GM19025 (cell line): ENCODE measurements around the gene MCHR1.

ENCODE experiments used
- ATAC-seq: cut with Tn5 transposase; IDR thresholded peaks from one replicate; pipeline ENCODE4 v1.9.1; 2021; ENCODE audit warnings: mild to moderate bottlenecking, low read depth, moderate library complexity; ENCODE audit not compliant: unreplicated experiment

Gene MCHR1

GRCh38 chr22:40679249-40679963 lies at the start of gene MCHR1:
Gene MCHR1, plus strand, starts transcription at chr22:40679484. Its CDS starts 169 bp downstream, at chr22:40679653.
- ATAC-seq: no peak

GRCh38 chr22:40631925-40632324 lies 47.4 kb upstream of the MCHR1 start:
- no peak for ATAC-seq

DNA sequence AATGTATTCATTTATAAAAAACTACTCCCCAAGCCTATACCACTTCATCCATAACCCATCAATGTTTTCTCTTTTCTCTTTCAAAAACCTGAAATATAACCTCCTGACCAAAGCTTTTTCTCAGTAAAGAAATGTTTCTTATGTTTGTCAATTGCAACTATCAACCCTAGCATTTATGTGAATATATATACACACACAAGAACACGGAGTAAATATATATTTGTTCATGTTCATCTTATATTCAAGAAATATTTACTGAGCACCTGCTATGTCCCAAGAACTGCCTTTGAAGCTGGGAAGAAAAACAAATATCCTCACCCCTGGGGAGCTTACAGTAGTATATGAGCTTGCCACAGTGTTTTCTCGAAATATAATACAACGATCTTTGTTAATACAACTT lies 46.2 kb upstream of the MCHR1 start:
- no peak for ATAC-seq

DNA sequence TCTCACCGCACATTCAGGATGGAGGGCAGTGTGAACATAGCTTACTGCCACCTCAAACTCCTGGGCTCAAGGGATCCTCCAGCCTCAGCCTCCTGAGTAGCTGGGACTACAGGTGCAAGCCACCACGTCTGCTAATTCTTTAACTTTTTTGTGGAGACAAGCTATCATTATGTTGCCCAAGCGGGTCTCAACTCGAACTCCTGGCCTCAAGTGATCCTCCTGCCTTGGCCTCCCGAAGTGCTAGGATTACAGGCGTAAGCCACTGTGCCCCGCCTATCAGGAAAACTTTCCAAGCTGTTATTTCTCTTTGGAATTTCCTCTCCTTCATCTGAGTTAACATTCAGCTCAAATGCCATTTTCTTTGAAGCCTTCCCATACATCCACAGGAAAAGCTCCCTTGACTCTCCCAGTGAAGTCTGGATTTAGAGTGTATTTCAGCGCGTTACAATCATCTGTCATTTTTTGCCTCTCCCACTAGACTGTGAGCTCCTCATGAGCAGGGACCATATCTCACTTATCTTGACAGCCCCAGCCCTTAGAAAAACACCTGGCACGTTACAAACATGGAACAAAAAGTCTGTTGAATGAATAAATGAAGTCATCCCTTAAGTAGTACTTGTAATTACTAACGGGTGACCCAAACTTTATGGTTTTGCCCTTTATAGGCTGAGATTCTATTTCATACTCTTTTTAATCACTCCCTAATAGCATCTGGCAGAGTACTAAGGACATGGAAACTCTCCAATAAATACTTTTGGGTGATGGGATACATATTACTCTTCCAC lies 45.0 kb upstream of the MCHR1 start:
- ATAC-seq: no peak

DNA sequence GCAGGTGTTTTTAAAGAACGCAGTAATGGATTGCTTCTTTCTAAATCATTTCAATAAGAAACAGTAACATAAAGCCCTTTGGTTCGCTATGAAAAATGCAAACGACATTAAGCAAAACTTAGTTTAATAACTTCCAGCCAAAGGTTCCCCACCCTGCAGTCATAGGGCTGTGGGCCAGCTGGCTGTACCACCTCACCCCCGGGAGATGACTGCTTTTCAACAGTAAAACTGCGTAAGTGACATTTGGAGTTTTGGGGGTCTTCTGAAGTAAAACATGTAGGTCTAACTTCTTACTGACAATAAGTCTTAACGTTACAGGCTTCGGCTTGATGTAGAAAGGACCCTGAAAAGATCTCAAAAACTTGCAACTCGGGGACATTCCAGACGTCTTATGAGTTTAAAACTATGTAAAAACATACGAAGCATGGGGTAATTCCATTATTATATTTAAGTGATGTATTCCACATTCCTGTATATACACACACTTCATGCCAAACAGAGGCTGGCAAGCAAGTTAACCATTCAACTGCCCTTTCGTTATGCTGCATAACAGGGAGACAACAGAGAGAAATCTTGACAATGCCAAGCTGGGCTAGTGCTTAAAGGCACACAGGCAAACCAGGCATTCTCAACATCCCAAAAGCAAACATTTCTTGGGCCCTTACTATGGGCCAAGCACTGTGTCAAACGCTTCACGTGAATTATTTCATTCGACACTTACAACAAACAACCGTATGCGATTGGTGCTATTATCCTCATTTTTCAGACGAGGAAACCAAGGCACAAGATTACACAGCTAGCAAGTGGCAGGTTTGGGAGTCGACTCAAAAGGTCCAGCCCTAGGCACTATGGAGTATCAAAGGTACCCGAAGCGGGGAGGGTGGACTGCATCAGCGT lies 44.0 kb upstream of the MCHR1 start:
- ATAC-seq: no peak

DNA sequence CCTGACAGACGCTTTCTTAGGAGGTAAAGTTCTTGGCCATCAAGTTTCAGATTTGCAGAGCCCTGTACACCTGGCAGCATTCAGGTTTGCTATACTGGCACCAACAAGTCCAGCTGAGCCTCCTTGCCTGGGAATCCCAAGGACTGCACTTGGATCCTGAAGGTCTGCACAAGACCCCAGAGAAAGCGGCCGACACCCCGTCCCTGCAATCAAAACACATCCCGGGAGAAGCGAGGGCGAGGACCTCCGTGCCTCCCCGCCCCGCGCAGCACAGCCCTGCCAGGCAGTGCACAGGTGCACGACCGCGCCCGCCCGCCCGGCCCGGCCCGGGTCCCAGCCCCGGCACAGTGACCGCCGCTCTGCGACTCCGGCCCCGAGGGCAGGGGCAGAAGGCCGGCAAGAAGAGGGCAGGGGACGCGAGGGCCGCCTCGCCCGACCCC lies 43.3 kb upstream of the MCHR1 start:
- peak; percentile 10 for ATAC-seq

DNA sequence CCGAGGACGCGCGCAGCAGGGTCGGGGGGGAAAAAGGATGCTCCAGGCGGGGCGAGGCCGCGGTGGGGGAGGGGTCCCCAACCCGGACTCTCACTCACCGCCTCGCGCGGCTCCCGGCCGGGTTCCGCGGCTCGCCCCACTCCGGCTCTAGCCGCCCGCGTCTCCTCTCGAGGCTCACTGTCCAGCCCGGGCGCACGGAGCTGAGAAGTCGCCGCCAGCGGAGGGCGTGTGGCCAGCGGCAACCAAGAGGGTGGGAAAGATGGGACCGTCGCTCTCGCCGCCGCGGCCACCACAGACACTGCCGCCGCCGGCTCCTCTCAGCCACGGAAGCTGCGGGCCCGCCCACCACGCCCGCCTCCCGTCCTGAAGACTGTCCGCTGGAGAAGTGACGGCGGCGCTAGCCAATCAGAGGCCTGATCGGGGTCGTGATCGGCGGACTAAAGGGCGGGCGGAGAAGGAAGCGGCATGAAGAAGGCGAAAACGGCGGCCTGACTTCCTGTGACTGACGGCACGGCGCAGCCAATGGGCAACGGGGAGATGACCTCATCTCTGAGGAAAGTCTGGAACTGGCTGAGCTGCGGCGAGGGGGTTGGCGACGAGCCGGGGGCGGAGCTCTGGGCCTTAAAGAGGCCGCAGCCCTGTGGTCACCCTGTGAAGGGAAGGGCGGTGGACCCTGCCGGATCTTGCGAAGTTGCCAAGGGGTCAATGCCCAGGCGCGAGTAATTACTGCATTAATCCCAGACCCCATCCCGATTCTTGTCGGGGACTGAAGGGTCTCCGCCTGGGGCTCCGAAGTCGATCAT lies 42.7 kb upstream of the MCHR1 start, which contains the start of gene MRTFA:
Gene MRTFA, minus strand, starts transcription at position 340 of the 803 bp plus-strand sequence.
- ATAC-seq: peak; percentile 92

DNA sequence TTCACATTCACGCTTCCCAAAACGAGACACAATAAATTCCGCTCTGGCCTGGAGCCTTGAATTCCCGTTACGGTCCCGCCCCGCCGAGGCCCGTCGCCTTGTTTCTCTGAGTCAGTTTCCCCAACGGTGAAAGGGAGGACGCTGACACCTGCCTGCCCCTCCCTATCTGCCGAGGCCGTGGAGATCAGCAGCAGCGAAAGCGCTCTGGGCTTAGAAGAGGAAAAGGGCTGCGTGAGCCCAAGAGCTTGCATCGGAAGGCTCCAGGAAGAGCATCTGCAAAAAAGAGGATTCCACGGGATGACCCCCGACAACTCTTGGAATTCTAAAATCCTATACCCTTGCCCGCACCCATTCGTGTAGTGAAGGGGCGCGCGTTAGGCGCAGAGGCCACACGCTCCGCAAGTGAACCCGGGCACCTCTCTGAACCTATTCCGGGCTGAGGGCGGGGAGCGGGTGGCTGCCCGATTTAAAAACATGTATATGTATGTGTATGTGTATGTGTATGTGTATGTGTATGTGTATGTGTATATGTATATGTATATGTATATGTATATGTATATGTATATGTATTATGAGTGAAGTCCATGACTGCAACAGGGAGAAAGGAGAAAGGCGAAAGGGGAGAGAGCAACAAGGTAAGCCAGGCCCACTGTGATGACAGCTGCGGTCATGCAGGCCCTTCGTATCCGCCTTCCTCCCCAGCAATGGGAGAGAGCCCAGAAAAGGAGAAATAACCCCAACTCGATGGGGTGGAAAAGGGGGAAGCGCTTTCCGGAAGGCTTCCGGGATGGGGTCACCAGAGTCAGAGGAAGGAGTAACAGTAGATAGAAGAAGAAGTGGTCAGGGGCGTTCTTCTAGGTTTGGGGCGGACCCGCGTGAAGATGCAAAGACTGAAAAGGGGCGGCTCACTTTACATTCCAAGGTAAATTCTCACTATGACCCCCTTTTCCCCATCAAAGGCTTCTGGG lies 41.8 kb upstream of the MCHR1 start:
- peak; percentile 0 for ATAC-seq

DNA sequence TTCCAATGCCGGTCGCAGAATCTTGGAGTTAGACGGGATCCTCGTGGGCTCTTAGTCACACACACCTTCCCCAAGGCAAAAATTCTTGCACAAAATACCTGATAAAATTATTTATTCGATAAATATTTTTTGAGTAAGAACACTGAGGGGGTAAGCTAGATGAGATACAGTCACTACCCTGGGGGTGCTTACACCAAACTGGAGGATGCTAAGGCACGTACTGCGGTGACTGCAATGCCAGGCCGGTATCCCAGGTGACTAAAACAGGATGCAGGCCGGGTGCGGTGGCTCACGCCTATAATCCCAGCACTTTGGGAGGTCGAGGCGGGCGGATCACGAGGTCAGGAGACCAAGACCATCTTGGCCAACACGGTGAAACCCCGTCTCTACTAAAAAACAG lies 41.0 kb upstream of the MCHR1 start:
- ATAC-seq: no peak

DNA sequence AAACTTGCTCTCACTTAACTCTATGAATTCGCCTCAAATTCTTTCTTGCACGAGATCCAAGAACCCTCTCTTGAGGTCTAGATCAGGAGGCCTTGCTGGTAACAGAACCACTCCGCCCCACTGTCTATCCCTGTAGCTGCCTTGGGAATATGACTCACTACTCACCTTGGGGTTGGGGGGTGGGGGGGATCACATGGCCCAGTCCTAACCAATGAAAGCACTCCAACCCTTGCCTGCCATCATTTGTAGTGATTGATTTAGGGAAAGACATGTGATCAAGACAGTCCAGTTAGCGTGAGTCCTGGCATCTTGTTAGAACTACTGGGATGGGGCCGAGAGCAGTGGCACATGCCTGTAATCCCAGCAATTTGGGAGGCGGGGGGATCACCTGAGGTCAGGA lies 38.0 kb upstream of the MCHR1 start:
- ATAC-seq: no peak

- ATAC-seq: no peak
Observed at GRCh38 chr22:40642316-40642715, 37.0 kb upstream of the MCHR1 start.

- ATAC-seq: no peak
Observed at GRCh38 chr22:40645579-40646197, 33.6 kb upstream of the MCHR1 start.

GRCh38 chr22:40648386-40648785 lies 30.9 kb upstream of the MCHR1 start:
- ATAC-seq: no peak

DNA sequence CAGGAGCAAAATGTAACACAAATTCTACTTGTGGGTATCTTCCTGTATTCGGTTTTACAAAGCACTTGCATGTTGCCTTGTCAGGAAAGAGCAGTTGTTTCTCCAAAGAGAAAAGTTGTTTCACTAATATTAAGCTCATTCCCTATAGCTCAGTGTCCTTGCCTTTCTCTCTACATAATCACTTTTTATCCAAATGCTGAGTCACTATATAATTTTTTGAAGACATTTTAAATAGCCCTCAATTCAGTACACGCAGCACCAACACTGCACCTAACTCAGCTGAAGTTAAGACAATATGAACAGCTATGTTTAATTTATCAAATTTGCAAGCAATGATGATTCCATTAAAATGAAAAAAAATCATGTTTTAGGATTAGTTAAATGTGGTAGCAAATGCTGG lies 28.2 kb upstream of the MCHR1 start:
- ATAC-seq: no peak

DNA sequence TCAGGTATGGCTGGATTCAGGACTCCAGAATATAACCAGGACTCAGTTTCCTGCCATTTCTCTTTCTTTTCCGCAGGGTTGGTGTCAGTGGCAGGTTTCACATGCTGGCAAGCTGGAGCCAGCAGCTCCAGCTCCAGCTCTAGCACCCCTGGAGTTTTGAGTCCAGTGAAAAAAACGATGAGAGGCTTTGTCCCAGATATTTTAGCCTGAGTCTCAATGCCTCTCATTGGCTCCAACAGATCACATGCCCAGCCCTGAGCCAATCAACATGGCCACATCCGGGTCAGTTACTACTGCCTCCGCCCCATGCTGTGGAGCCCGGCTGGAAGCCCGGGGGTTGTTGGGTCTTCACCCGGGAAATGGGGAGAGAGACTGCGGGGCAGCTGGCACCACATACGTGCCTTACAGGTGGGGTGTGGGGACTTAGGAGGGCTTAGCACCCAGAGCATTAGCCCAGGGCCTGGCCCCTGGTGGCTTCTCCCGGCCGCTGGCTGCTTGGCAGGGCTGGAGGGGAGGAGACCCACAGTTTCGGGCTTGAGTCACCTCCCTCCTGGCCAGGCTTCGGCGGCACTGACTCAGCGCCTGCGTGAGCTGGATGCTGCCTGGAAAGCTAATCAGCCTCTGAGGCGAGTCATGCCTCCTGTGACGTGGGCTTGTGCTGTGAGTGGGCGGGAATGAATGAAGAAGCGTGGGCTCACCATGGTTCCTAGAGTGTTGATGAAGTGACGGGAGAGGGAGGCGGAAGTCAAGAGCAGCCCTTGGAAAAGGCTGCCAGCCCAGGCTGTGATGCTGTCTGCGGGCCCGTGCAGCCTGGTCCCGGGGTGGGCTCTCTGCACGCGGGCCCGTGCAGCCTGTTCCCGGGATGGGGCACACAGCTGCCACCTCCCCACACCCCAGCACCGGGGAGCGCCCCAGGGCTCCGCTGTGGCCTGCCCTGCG lies 27.5 kb upstream of the MCHR1 start:
- ATAC-seq: peak; percentile 86

DNA sequence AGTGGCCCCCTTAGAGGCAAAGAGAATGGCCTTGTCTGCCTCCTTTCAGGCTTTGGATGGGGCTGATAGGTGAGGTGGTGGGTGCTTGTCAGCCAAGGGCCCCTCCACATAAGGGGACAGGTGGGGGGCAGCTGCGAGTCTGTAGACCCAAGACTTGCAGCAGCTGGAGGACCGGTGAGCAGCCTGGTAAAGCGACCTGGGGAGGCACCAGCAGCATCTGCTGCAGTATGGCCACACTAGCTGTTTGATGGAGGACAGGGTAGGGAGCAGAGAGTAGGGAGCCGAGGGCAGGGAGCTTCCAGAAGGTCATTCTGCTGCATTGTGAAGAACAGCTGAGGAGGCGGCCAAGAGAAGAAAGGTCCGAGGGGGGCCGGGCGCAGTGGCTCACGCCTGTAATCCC lies 25.9 kb upstream of the MCHR1 start:
- ATAC-seq: no peak

DNA sequence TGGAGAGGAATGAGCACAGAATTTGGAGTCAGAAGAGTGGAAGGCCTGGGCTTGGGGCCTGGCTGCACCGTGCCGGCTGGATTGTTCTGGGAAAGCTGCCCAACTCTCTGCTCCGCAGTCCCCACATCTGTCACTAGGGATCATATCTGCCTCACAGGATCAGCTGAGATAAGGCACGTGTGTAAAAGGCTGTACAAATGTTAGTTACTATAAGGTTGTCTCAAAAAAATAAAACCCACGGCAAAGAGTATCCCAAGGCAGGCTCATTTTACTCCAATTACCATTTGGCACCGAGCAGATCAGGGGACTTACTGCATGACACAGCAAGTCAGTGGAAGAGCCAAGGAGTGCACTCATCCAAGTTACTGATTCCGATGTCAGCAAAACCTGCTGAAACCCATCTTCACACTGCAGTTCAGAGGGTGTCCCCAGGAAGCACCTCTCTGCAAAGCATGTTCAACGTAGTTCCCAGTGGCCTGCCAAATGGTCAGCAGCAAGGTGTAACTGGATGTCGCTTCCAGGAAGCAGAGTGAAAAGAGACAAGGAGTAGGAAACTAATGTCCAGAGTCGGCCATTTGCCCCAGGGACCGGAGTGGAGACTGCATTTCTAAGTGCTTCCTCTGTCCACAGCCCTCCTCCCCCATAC lies 24.6 kb upstream of the MCHR1 start:
- no peak for ATAC-seq
